Measurements from ENCODE around the gene SDHA.
A peak's percentile ranks its signal among the peaks of the same experiment; 100 is the strongest.
"Not testable (repeated sequence)": the region's sequence is repeated elsewhere in the genome, so short reads cannot be mapped to it uniquely, and the experiment has no call there.

Gene SDHA

DNA sequence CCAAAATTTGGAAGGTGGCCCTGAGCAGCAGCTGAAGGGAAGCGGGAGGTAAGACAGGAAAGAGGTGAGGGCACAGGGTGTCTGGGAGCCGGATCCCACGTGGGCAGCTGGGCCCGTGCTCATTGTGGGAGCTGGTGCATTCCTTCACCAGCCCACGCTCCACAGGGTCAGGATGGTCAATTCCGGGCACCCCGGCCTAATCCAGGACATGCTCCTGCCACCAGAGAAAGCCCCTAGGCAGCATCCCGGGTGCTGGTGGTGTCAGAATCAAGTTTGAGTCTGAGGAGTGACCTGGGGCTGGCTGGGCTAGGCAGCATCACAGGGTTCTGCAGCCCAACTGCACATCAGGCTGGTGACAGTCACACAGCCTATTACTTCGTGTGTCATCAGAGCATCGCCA, 46.2 kb downstream of the SDHA start:
- DNase-seq, result no peak

- not testable (repeated sequence) for DNase-seq
Measured at GRCh38 chr5:266311-267026, 48.3 kb downstream of the SDHA start.

GRCh38 chr5:267716-268115, 49.6 kb downstream of the SDHA start:
- no peak for DNase-seq

DNA sequence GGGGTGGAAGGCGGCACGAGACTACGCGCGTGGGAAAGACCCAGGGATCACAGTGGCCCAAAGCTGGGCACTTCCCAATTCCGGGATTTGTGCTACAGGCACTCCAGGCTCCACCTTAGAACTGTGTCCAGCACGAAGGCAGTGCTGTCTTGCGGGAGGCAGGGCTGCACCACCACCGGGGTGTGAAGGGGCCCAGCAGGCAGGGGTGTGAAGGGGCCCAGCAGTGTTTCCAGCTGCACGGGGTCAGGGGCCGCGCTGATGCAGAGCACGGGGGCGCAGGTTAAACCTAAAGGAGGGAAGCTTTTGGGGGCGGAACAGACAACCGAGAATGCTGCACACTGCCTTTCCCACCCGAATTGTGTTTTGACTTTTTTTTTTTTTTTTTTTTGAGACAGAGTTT, 52.2 kb downstream of the SDHA start:
- no peak for DNase-seq

- DNase-seq, result not testable (repeated sequence)
Measured at GRCh38 chr5:271828-272167, 53.7 kb downstream of the SDHA start.

- DNase-seq, result not testable (repeated sequence)
Measured at GRCh38 chr5:273091-273490, 55.0 kb downstream of the SDHA start.

DNA sequence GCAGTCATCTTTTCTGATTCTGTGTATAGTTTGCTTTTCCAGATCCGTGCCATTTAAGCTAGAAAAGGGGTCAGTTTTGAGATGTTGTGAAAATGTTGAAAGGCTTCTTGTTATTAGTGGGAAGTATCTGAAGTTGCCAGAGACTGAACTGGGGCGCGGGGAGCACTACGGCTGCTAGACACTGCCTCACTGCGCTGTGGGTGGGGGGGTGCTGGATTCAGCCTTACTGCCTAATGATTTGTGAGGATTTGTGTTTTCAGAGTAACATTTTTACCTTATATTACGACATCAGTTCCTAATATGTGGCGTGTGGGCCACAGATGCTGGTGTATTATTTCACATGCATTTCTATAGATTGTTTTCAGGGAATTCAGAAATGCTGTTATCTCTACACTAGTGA, 55.4 kb downstream of the SDHA start:
- DNase-seq, result not testable (repeated sequence)

- not testable (repeated sequence) for DNase-seq
Measured at GRCh38 chr5:274346-274745, 56.2 kb downstream of the SDHA start.

DNA sequence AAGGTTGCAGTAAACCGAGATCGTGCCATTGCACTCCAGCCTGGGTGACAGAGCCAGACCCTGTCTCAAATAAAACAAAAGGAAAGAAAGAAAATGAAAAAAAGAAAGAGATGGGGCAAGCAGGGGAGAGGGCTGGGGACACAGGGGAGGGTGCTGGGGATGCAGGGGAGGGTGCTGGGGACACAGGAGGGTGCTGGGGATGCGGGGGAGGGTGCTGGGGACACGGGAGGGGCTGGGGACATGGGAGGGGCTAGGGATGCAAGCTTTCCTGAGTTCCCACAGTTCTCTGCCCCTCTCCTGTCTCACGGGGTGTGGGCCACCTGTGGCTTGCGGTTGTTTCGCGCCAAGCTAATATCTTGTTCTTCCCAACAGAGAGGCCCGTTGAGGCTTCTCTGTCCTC, 60.5 kb downstream of the SDHA start:
- no peak for DNase-seq

- DNase-seq, result not testable (repeated sequence)
Measured at GRCh38 chr5:279051-279665, 61.0 kb downstream of the SDHA start.

- DNase-seq, result no peak
Measured at GRCh38 chr5:285991-286557, 68.0 kb downstream of the SDHA start.

- not testable (repeated sequence) for DNase-seq
Measured at GRCh38 chr5:290200-290599, 72.1 kb downstream of the SDHA start.

DNA sequence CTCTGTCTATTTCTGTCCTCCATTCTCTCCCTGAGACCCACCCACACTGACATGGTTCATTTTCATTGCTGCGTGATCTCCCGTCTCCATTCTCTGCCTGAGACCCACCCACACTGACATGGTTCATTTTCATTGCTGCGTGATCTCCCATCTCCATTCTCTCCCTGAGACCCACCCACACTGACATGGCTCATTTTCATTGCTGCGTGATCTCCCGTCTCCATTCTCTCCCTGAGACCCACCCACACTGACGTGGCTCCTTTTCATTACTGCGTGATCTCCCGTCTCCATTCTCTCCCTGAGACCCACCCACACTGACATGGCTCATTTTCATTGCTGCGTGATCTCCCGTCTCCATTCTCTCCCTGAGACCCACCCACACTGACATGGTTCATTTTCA, 73.2 kb downstream of the SDHA start:
- not testable (repeated sequence) for DNase-seq

GRCh38 chr5:294788-295187, 76.7 kb downstream of the SDHA start:
- DNase-seq, result not testable (repeated sequence)

DNA sequence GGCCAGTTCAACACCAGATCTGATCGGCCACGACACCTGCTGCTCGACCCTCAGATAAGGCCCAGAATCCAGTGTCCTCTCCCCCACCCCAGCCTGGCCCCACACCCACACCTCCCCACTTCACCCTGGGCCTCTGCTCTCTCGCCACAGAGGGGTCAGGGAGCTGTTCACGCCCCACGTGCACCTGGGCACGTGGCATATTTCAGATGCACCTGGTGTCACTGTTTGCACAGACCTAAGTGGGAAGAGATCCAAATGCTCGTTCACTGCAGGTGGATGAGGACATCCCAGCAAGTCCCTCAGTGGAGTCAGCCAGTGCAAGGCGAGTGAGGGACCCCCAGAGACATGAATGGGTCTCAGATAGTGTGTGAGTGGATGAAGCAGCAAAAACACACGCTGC, 78.1 kb downstream of the SDHA start:
- DNase-seq, result not testable (repeated sequence)

- not testable (repeated sequence) for DNase-seq
Measured at GRCh38 chr5:296954-297353, 78.8 kb downstream of the SDHA start.

DNA sequence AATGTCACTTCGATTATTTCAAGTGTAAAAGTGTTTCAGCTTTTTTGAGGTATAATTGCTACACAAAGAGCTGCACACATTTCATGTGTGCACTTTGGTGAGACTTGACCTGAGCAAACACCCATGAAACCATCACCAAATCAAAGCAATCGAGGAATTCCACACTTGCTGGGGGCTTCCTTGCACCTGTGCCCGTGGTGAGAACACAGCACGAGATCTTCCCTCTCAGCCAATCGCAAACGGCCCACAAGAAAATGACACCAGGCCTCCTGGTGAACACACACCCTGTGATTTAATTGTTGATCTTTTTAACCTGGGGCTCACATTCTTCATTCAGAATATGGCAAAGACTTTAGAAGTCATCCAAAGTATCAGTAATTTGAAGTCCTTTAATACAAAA, 79.3 kb downstream of the SDHA start:
- DNase-seq, result not testable (repeated sequence)

GRCh38 chr5:297991-298736, 80.0 kb downstream of the SDHA start:
- not testable (repeated sequence) for DNase-seq

DNA sequence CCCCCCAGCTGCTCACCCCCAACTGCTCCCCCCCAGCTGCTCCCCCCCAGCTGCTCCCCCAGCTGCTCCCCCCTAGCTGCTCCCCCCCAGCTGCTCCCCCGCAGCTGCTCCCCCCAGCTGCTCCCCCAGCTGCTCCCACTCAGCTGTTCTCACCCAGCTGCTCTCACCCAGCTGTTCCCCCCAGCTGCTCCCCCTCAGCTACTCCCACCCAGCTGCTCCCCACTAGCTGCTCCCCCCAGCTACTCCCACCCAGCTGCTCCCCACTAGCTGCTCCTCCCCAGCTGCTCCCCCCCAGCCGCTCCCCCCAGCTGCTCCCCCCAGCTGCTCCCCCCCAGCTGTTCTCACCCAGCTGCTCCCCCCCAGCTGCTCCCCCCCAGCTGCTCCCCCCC, 80.6 kb downstream of the SDHA start:
- no peak for DNase-seq

GRCh38 chr5:299921-300320, 81.8 kb downstream of the SDHA start:
- DNase-seq, result not testable (repeated sequence)

DNA sequence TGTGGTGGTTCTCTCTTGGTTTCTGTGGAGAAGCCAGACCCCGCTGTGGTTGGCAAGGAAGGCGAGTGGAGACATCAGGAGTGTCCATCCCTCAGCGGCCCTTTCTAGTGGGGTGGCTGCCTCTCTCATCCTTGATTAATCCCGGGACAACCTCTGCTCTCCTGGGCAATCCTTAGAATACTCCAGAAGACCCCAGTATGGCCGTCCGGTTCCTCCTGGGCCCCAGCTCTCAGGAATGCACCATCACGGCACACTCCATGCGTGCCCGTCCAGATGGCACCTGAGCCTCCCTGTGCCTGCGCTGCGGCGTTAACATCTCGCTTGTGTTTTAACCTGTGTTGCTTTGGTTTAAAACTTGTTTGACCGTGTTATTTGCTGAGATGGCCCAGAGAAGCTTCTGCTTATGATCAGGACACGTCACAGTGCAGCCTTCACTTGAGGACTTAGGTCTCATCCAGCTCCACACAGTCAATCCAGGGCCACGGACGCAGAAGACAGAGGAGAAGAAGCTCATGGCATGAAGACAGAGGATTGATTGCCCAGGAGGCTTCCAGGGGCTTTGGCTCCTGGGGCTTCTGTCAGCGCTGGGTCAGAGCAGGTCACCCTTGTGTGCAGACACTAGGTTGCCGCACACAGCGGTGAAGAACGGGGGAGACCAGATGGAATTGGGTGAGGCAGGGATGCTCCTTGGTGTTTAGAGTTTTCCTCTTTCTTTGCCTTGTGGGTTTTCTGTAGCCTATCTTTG, 82.7 kb downstream of the SDHA start:
- DNase-seq, result not testable (repeated sequence)

DNA sequence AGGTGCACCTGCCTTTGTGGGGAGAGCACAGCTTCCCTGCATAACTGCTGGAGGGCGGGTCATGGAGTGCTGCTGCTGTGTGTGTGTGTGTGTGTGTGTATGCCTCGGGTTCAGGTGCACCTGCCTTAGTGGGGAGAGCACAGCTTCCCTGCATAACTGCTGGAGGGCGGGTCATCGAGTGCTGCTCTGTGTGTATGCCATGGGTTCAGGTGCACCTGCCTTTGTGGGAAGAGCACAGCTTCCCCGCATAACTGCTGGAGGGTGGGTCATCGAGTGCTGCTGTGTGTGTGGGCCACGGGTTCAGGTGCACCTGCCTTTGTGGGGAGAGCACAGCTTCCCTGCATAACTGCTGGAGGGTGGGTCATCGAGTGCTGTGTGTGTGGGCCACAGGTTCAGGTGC, 84.3 kb downstream of the SDHA start:
- peak; percentile 94 for DNase-seq

DNA sequence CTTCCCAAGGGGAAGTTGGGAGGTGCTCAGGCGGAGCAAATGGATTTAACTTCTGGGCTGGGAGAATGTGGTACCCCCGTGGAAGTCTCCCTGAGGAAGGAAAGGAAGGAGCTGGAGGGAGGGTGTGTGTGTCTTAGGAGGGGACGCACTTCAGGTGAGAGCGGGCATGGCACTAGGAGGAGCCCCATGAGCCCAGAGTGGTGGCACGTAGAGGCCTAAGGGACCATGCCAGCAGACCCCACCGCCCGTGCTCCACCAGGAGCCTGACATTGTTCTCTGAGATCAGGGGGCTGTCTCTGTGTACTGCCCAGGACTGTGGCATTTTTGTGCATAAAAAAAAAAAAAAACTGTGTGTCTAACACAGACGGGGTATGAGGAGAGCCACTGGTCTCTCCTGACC, 84.8 kb downstream of the SDHA start:
- no peak for DNase-seq
